ENCODE results near the gene SLC31A1. TPM values are rescaled to one million over a fixed set of nuclear protein-coding genes. Genes with fewer than 3 reads are reported as not detected.
"Not testable (repeated sequence)": the region's sequence is repeated elsewhere in the genome, so short reads cannot be mapped to it uniquely, and the experiment has no call there.

SLC31A1 gene
- total RNA-seq, 5 donors from 2014 or later (not counting 1 experiment from before 2014, with no cell fraction given), result 2.7 to 7.1 (median 4.2) TPM

DNA sequence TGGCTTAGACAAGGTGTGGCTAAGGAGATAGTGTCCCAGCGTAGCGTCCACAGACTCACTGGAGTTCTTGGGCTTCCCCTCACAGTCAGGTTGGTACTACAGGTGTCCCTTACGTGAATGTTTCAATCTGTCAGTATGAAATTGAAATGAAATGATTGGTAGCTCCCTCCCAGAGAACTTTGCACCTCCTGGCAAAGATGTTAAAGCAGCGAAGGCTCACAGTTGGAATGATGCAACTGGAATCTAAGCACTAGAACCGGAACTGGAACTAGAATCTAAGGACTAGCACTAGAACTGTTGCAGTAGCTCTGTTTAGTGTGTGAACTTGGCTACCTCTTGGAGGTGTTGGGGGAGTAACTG lies 1.1 kb downstream of the SLC31A1 start:
- H3K27ac Mint-ChIP-seq, result no peak overlapping the region
- POLR2A ChIA-PET, result interaction anchor here in 1 of 2 donors (0.6 kb wide), 1 partner anchor 1699 kb away, joined by 4 read pairs; no protein-coding TSS in a partner anchor
- H3K4me3 ChIP-seq (ENCODE audit: control insufficient read depth in 1 of 2, extremely low read depth in 1 of 2, low read length in 1 of 2), result peak overlapping the region in 1 of 2 donors; percentile 99
- DNase-seq, result peak in 1 of 35 experiments; percentile 11
- peak overlapping the region; percentile 88 to 98 (median 94) for H3K4me3 Mint-ChIP-seq
- no peaks in the 10 kb centered on the region for H3K36me3 ChIP-seq (ENCODE audit: control insufficient read depth in 2 of 2, extremely low read depth in 1 of 2, insufficient read depth in 1 of 2, low read length in 1 of 2)
- no peaks in the 10 kb centered on the region for H3K9me3 ChIP-seq
- no peaks in the 10 kb centered on the region for H3K9me3 Mint-ChIP-seq
- H3K27me3 ChIP-seq (replicated peaks in 1 of 2; ENCODE audit: control insufficient read depth in 2 of 2, extremely low read depth in 1 of 2, insufficient read depth in 2 of 2, low read length in 1 of 2), result no peaks in the 10 kb centered on the region
- CTCF ChIA-PET, result interaction anchor here in 1 of 2 donors (0.7 to 3.6 kb wide), 2 partner anchors 52 to 67 kb away, joined by 4 to 31 read pairs; partner anchors contain the start of genes CDC26 and PRPF4
- no peak overlapping the region for H3K27ac ChIP-seq (ENCODE audit: low read length)
- no CpG with 5 or more reads among the region's 5 CpGs for WGBS (ENCODE audit: insufficient coverage)
- ATAC-seq (replicated peaks in 1 of 4), result no peak
- peaks cover 6% of the 10 kb centered on the region for H3K36me3 Mint-ChIP-seq
- H3K4me1 ChIP-seq (ENCODE audit: control insufficient read depth in 1 of 2, extremely low read depth in 1 of 2, insufficient read depth in 2 of 2, low read length in 2 of 2), result peaks cover 22 to 23% of the 10 kb centered on the region in 2 experiments
- no peaks in the 10 kb centered on the region for H3K27me3 Mint-ChIP-seq
- peaks cover 44 to 46% (median 46%) of the 10 kb centered on the region in 3 donors for H3K4me1 Mint-ChIP-seq

DNA sequence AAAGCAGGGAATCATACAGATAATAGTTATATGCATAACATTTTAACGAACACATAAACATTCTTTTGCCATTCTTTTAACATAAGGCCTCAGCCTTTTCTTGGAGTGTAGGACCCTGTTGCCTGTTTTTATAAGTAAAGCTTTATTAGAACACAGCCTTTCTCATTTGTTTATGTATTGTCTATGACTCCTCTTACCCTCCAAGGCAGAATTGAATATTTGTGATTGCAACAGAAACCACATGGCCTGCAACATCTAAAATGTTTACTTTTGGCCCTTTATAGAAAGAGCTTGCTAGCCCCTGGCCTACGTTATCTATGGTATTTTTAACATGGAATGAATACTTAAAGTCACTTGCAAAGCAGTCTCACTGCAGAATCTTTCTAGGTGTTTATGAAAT lies 2.6 kb downstream of the SLC31A1 start:
- H3K9me3 Mint-ChIP-seq, result no peaks in the 10 kb centered on the region
- no peaks in the 10 kb centered on the region for H3K9me3 ChIP-seq
- H3K27me3 ChIP-seq (replicated peaks in 1 of 2; ENCODE audit: control insufficient read depth in 2 of 2, extremely low read depth in 1 of 2, insufficient read depth in 2 of 2, low read length in 1 of 2), result no peaks in the 10 kb centered on the region
- H3K27ac Mint-ChIP-seq, result no peak overlapping the region
- WGBS (ENCODE audit: insufficient coverage), result no CpG with 5 or more reads among the region's 2 CpGs
- DNase-seq, result no peak
- H3K36me3 ChIP-seq (ENCODE audit: control insufficient read depth in 2 of 2, extremely low read depth in 1 of 2, insufficient read depth in 1 of 2, low read length in 1 of 2), result no peaks in the 10 kb centered on the region
- CTCF ChIA-PET, result interaction anchor here (0.5 to 0.6 kb wide), 3 partner anchors 126 to 180 kb away, joined by 3 to 4 read pairs (median 4); no protein-coding TSS in a partner anchor
- H3K4me1 ChIP-seq (ENCODE audit: control insufficient read depth in 1 of 2, extremely low read depth in 1 of 2, insufficient read depth in 2 of 2, low read length in 2 of 2), result peaks cover 22 to 23% of the 10 kb centered on the region in 2 experiments
- no peak overlapping the region for H3K4me3 Mint-ChIP-seq
- H3K27ac ChIP-seq (ENCODE audit: low read length), result no peak overlapping the region
- POLR2A ChIA-PET, result interaction anchor here in 1 of 2 donors (0.5 kb wide), 1 partner anchor 126 kb away, joined by 3 read pairs; no protein-coding TSS in a partner anchor
- peaks cover 41 to 44% (median 41%) of the 10 kb centered on the region in 3 donors for H3K4me1 Mint-ChIP-seq
- peaks cover 6% of the 10 kb centered on the region for H3K36me3 Mint-ChIP-seq
- no peaks in the 10 kb centered on the region for H3K27me3 Mint-ChIP-seq
- ATAC-seq (replicated peaks in 1 of 4), result no peak
- no peak overlapping the region for H3K4me3 ChIP-seq (ENCODE audit: control insufficient read depth in 1 of 2, extremely low read depth in 1 of 2, low read length in 1 of 2)

DNA sequence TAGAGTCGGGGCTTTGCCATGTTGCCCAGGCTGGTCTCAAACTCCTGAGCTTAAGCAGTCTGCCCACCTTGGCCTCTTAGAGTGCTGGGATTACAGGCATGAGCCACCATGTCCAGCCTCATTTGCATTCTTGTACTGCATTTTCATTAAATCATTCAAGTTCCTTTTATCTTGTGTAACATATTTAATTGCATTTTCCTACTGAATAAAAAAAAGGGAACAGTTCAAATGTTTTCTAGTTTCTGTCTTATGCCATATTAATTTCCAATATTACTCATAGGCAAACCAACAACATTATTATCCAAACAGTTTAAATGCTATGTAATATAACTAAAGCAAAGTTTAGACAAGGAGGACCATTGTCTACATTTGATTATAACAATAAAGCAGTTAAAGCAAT lies 6.1 kb downstream of the SLC31A1 start:
- Histone ChIP-seq H3K4me1 (ENCODE audit: control insufficient read depth in 1 of 2, extremely low read depth in 1 of 2, insufficient read depth in 2 of 2, low read length in 2 of 2) (peaks cover 2 to 5% of the 10 kb centered on the region in 2 experiments), H3K27ac (ENCODE audit: low read length) (no peak overlapping the region), H3K9me3 (no peaks in the 10 kb centered on the region), H3K36me3 (ENCODE audit: control insufficient read depth in 2 of 2, extremely low read depth in 1 of 2, insufficient read depth in 1 of 2, low read length in 1 of 2) (no peaks in the 10 kb centered on the region), H3K27me3 (replicated peaks in 1 of 2; ENCODE audit: control insufficient read depth in 2 of 2, extremely low read depth in 1 of 2, insufficient read depth in 2 of 2, low read length in 1 of 2) (no peaks in the 10 kb centered on the region), H3K4me3 (ENCODE audit: control insufficient read depth in 1 of 2, extremely low read depth in 1 of 2, low read length in 1 of 2) (no peak overlapping the region)
- Mint-ChIP-seq H3K4me3 (no peak overlapping the region), H3K27ac (no peak overlapping the region), H3K4me1 (peaks cover 16 to 23% (median 19%) of the 10 kb centered on the region in 3 donors), H3K9me3 (no peaks in the 10 kb centered on the region), H3K36me3 (peaks cover 6% of the 10 kb centered on the region), H3K27me3 (no peaks in the 10 kb centered on the region)
- ATAC-seq (replicated peaks in 1 of 4), result no peak
- CTCF ChIA-PET, result no interaction called here
- WGBS (ENCODE audit: insufficient coverage), result no CpG with 5 or more reads among the region's 1 CpG
- no peak for DNase-seq
- POLR2A ChIA-PET, result no interaction called here

DNA sequence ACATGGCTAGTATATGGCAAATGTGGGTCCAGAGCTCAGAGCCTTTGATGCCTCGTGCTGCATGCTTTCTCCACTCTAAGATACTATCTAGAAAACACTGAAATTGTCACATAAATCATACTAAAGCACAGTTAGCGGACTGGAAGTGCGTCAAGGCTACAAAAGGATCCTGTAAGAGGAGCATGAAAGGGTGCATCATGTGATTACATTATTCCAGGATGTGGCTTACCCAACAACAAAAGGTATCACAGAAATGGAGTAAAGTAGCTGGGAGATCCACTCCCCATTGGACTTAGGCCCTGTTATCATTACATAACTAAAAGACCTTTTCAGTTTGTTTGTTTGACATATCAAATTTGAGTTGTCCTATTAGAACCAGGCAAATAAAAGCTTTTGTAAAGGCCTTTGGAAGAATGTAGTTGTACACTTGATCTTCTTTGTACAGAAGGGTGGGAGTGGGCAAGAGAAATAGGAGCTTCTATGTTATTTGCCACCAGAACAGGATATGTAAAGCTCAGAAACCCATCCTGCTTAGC lies 6.9 kb downstream of the SLC31A1 start:
- peak overlapping the region in 1 of 2 donors; percentile 11 for H3K27ac Mint-ChIP-seq
- H3K9me3 Mint-ChIP-seq, result no peaks in the 10 kb centered on the region
- WGBS (ENCODE audit: insufficient coverage), result no CpG with 5 or more reads among the region's 3 CpGs
- H3K4me1 Mint-ChIP-seq, result peaks cover 15 to 24% (median 20%) of the 10 kb centered on the region in 3 donors
- H3K4me3 Mint-ChIP-seq, result no peak overlapping the region
- Histone ChIP-seq H3K27me3 (replicated peaks in 1 of 2; ENCODE audit: control insufficient read depth in 2 of 2, extremely low read depth in 1 of 2, insufficient read depth in 2 of 2, low read length in 1 of 2) (no peaks in the 10 kb centered on the region), H3K9me3 (no peaks in the 10 kb centered on the region), H3K27ac (ENCODE audit: low read length) (no peak overlapping the region), H3K4me3 (ENCODE audit: control insufficient read depth in 1 of 2, extremely low read depth in 1 of 2, low read length in 1 of 2) (no peak overlapping the region), H3K36me3 (ENCODE audit: control insufficient read depth in 2 of 2, extremely low read depth in 1 of 2, insufficient read depth in 1 of 2, low read length in 1 of 2) (no peaks in the 10 kb centered on the region), H3K4me1 (ENCODE audit: control insufficient read depth in 1 of 2, extremely low read depth in 1 of 2, insufficient read depth in 2 of 2, low read length in 2 of 2) (peaks cover 4 to 8% of the 10 kb centered on the region in 2 experiments)
- ATAC-seq (replicated peaks in 1 of 4) (peak in 2 of 4 experiments; percentile 17 to 93), DNase-seq (peak in 26 of 35 experiments; percentile 5 to 62 (median 26))
- CTCF ChIA-PET, result no interaction called here
- no peaks in the 10 kb centered on the region for H3K27me3 Mint-ChIP-seq
- POLR2A ChIA-PET, result interaction anchor here in 1 of 2 donors (0.6 kb wide), 1 partner anchor 685 kb away, joined by 5 read pairs; no protein-coding TSS in a partner anchor
- peaks cover 6% of the 10 kb centered on the region for H3K36me3 Mint-ChIP-seq

DNA sequence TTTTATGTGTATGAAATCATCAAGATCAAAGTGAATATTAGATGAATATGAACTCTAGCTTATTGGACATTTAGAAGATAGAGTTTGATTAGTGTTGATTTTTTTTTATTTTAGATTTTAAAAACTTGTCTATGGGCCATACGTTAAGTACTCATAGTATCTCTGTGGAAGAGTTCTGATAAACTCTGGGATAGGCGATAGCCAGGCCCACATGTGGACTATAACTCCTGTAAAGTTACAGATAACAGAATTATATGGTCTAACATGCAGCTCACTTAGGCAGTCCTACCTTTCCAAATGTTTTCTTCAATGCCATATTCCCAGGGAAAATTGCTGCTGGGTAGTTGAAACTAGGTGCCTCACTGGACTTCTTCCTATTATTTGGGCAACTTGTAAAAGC lies 10.4 kb downstream of the SLC31A1 start:
- Mint-ChIP-seq H3K9me3 (no peaks in the 10 kb centered on the region), H3K4me1 (peaks cover 17 to 29% (median 28%) of the 10 kb centered on the region in 3 donors), H3K4me3 (peak overlapping the region in 1 of 3 donors; percentile 42), H3K27me3 (no peaks in the 10 kb centered on the region), H3K36me3 (no peaks in the 10 kb centered on the region), H3K27ac (no peak overlapping the region)
- Histone ChIP-seq H3K27me3 (replicated peaks in 1 of 2; ENCODE audit: control insufficient read depth in 2 of 2, extremely low read depth in 1 of 2, insufficient read depth in 2 of 2, low read length in 1 of 2) (no peaks in the 10 kb centered on the region), H3K4me1 (ENCODE audit: control insufficient read depth in 1 of 2, extremely low read depth in 1 of 2, insufficient read depth in 2 of 2, low read length in 2 of 2) (peaks cover 4 to 12% of the 10 kb centered on the region in 2 experiments), H3K4me3 (ENCODE audit: control insufficient read depth in 1 of 2, extremely low read depth in 1 of 2, low read length in 1 of 2) (no peak overlapping the region), H3K27ac (ENCODE audit: low read length) (no peak overlapping the region), H3K36me3 (ENCODE audit: control insufficient read depth in 2 of 2, extremely low read depth in 1 of 2, insufficient read depth in 1 of 2, low read length in 1 of 2) (no peaks in the 10 kb centered on the region), H3K9me3 (no peaks in the 10 kb centered on the region)
- WGBS (ENCODE audit: insufficient coverage), result no CpG with 5 or more reads among the region's 2 CpGs
- POLR2A ChIA-PET, result interaction anchor here in 1 of 2 donors (0.6 to 0.9 kb wide), 2 partner anchors 11 to 174 kb away, joined by 3 to 4 read pairs; partner anchors contain the start of gene FKBP15
- CTCF ChIA-PET, result interaction anchor here in 1 of 2 donors (0.6 kb wide), 2 partner anchors 41 to 427 kb away, joined by 3 read pairs; no protein-coding TSS in a partner anchor
- DNase-seq (no peak), ATAC-seq (replicated peaks in 1 of 4) (no peak)

DNA sequence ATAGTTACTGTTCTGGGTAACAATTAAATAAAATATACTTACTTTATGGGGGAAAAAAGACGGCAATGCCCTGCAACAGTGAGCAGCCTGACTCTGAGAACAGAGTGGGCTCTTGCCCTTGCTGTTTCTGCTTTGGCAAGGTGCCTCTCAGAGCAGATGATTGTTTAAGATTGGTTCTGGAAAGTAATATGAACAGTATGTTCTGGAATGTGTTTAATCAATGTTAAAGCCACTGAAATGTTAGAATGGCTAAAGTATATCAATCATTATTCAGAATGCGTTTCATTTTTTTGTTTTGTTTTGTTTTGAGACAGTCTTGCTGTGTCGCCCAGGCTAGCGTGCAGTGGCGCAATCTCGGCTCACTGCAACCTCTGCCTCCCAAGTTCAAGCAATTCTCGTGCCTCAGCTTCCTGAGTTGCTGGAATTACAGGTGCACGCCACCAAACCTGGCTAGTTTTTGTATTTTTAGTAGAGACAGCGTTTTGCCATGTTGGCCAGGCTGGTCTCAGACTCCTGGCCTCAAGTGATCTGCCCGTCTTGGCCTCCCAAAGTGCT lies 14.4 kb downstream of the SLC31A1 start:
- peaks cover 14 to 20% (median 19%) of the 10 kb centered on the region in 3 donors for H3K4me1 Mint-ChIP-seq
- H3K4me1 ChIP-seq (ENCODE audit: control insufficient read depth in 1 of 2, extremely low read depth in 1 of 2, insufficient read depth in 2 of 2, low read length in 2 of 2); H3K36me3 ChIP-seq (ENCODE audit: control insufficient read depth in 2 of 2, extremely low read depth in 1 of 2, insufficient read depth in 1 of 2, low read length in 1 of 2); H3K27me3 ChIP-seq (replicated peaks in 1 of 2; ENCODE audit: control insufficient read depth in 2 of 2, extremely low read depth in 1 of 2, insufficient read depth in 2 of 2, low read length in 1 of 2); ATAC-seq (replicated peaks in 1 of 4); H3K9me3 ChIP-seq; H3K27me3 Mint-ChIP-seq; DNase-seq; H3K36me3 Mint-ChIP-seq; H3K9me3 Mint-ChIP-seq; CTCF ChIA-PET; H3K4me3 ChIP-seq (ENCODE audit: control insufficient read depth in 1 of 2, extremely low read depth in 1 of 2, low read length in 1 of 2); H3K4me3 Mint-ChIP-seq; H3K27ac Mint-ChIP-seq; POLR2A ChIA-PET; H3K27ac ChIP-seq (ENCODE audit: low read length): not testable (repeated sequence)
- 94% methylated on average over 9 of the region's 10 CpGs for WGBS (ENCODE audit: insufficient coverage)
